ENCODE data around the gene ATAD3C. TPM values are rescaled to one million over a fixed set of nuclear protein-coding genes. Genes with fewer than 3 reads are reported as not detected.
"Not testable (repeated sequence)": the region's sequence is repeated elsewhere in the genome, so short reads cannot be mapped to it uniquely, and the experiment has no call there.

ATAD3C gene
- total and polyA plus RNA-seq, 12 donors = 0.11 to 2.2 (median 0.78) TPM

DNA sequence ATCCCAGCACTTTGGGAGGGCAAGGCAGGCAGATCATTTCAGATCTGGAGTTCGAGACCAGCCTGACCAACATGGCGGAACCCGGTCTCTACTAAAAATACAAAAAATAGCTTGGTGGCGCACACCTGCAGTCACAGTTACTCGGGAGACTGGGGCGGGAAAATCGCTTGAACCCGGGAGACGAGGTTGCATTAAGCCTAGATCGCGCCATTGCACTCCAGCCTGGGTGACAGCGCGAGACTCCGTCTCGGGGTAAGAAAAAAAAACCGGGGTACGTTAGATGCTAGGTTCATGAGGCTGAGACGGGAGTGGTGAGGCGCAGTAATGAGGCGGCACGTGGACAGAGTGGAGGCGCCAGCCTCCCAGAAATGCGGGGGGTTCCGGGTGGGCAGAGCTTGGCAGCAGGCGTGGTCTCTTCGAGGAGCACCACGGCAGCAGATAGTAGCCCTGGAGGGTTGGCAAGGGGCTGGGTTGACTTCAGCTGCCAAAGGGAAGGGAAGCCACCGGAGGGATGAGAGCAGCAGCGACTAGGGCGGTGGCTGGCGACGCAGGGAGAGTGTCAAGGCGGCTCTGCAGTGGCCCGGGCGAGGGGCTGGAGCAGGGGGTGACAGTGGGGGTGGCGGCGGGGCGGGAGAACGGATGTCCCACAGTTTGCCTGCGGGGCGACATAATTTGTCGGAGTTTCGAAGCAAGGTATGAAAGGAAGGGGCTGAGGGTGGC is 43.2 kb upstream of the ATAD3C start:
- 42 to 43% methylated on average over 43 of the region's 43 CpGs for WGBS, 2 donors
- no peak for DNase-seq
- H3K4me1 ChIP-seq = peaks cover 0 to 60% (median 32%) of the 10 kb centered on the region in 9 donors
- H3K27ac ChIP-seq = peak overlapping the region in 9 of 10 donors; percentile 77 to 94 (median 88)
- intact Hi-C loops (cut with DNase I) = loop anchor here in 4 of 10 donors (2.0 to 10.0 kb wide), 3 partner anchors 29 to 99 kb away; partner anchors contain the start of gene VWA1 (in 1 of the 4)
- TF ChIP-seq, protein P1, sequence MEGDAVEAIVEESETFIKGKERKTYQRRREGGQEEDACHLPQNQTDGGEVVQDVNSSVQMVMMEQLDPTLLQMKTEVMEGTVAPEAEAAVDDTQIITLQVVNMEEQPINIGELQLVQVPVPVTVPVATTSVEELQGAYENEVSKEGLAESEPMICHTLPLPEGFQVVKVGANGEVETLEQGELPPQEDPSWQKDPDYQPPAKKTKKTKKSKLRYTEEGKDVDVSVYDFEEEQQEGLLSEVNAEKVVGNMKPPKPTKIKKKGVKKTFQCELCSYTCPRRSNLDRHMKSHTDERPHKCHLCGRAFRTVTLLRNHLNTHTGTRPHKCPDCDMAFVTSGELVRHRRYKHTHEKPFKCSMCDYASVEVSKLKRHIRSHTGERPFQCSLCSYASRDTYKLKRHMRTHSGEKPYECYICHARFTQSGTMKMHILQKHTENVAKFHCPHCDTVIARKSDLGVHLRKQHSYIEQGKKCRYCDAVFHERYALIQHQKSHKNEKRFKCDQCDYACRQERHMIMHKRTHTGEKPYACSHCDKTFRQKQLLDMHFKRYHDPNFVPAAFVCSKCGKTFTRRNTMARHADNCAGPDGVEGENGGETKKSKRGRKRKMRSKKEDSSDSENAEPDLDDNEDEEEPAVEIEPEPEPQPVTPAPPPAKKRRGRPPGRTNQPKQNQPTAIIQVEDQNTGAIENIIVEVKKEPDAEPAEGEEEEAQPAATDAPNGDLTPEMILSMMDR (IDR thresholded peaks at IDR 0.05) = no peak
- no peaks in the 10 kb centered on the region for H3K27me3 ChIP-seq
- H3K9me3 ChIP-seq = no peaks in the 10 kb centered on the region
- ATAC-seq = peak in 3 of 8 donors; percentile 2 to 43 (median 3)
- peaks cover 0 to 51% (median 37%) of the 10 kb centered on the region in 9 donors for H3K36me3 ChIP-seq
- peak overlapping the region; percentile 69 to 99 (median 93) for H3K4me3 ChIP-seq

GRCh38 chr1:1406821-1407635 is 42.5 kb upstream of the ATAD3C start, which contains the start of gene MRPL20:
Gene MRPL20, minus strand, starts transcription at chr1:1407293. Its CDS starts 76 bp downstream, at chr1:1407217.
- TF ChIP-seq, protein P1 (IDR thresholded peaks at IDR 0.05) = no peak
- Histone ChIP-seq H3K9me3 (no peaks in the 10 kb centered on the region), H3K4me1 (peaks cover 0 to 52% (median 32%) of the 10 kb centered on the region in 9 donors), H3K4me3 (peak within 1 kb of the TSS; percentile 69 to 99 (median 93)), H3K36me3 (peaks cover 0 to 43% (median 32%) of the 10 kb centered on the region in 9 donors), H3K27ac (peak within 1 kb of the TSS; percentile 70 to 94 (median 88)), H3K27me3 (no peaks in the 10 kb centered on the region)
- WGBS, 2 donors = 0% methylated on average over 89 to 98 of the region's 98 CpGs
- peak; percentile 95 to 99 (median 98) for ATAC-seq
- intact Hi-C loops (cut with DNase I) = loop anchor here in 4 of 10 donors (1.0 to 10.0 kb wide), 4 partner anchors 28 to 98 kb away; partner anchors contain the start of genes AURKAIP1 (in 1 of the 4) and VWA1 (in 1 of the 4)
- DNase-seq = peak; percentile 95 to 96

DNA sequence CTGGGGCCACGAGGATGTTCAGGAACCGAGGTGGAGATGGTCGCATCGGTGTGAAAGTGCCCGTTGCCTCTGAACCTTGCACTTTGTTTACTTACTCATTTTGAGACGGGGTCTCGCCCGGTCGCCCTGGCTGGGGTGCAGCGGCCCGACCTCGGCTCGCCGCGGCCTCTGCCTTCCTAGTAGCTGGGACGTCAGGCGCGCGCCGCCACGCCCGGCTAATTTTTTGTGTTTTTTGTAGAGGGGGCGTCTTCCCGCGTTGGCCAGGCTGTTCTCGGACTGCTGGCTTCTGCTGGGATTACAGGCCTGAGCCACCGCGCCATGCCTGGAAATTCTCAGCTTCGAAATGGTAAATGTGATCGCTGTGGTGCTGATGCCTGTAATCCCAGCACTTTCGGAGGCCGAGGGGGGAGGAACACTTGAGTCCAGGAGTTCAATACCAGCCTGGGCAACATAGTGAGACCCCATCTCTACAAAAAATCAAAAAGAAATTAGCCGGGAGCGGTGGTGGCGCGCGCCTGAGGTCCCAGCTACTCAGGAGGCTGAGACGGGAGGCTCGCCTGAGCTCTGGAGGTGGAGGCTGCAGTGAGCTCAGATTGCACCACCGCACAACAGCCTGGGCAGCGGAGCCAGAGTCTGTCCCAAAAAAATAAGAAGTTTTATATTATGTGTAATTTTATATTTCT is 41.7 kb upstream of the ATAD3C start:
- peak overlapping the region; percentile 70 to 94 (median 88) for H3K27ac ChIP-seq

GRCh38 chr1:1410238-1410637 is 39.3 kb upstream of the ATAD3C start:
- H3K4me1 ChIP-seq = peaks cover 0 to 36% (median 31%) of the 10 kb centered on the region in 9 donors
- H3K27ac ChIP-seq; DNase-seq; H3K9me3 ChIP-seq; intact Hi-C loops (cut with DNase I); H3K4me3 ChIP-seq; ATAC-seq; H3K27me3 ChIP-seq: not testable (repeated sequence)
- WGBS, 2 donors = 58 to 68% methylated on average over 8 of the region's 8 CpGs
- peaks cover 0 to 11% (median 5%) of the 10 kb centered on the region in 9 donors for H3K36me3 ChIP-seq

More for the DNA sequence above, 41.7 kb upstream of the ATAD3C start:
- TF ChIP-seq, protein P1 (IDR thresholded peaks at IDR 0.05) = no peak
- Histone ChIP-seq H3K9me3 (peaks cover 0 to 7% (median 0%) of the 10 kb centered on the region in 11 donors), H3K36me3 (peaks cover 0 to 36% (median 29%) of the 10 kb centered on the region in 9 donors), H3K4me1 (peaks cover 0 to 46% (median 32%) of the 10 kb centered on the region in 9 donors), H3K27me3 (no peaks in the 10 kb centered on the region), H3K4me3 (peak overlapping the region; percentile 69 to 99 (median 93))
- intact Hi-C loops (cut with DNase I) = loop anchor here in 4 of 10 donors (1.0 to 10.0 kb wide), 4 partner anchors 27 to 97 kb away; partner anchors contain the start of genes AURKAIP1 (in 1 of the 4) and VWA1 (in 1 of the 4)
- ATAC-seq (peak in 1 of 8 donors; percentile 9), DNase-seq (no peak)
- WGBS, 2 donors = 9 to 10% methylated on average over 40 to 41 of the region's 41 CpGs
